Middle frontal gyrus (tissue), 1 donor: ENCODE data around the gene OR10H1.
"Not testable (repeated sequence)": the region's sequence is repeated elsewhere in the genome, so short reads cannot be mapped to it uniquely, and the experiment has no call there.

Source experiments
- DNase-seq: peaks from one replicate; pipeline ENCODE4 v3.0.0-alpha.2; 2015; ENCODE audit warnings: low spot score; ENCODE audit errors: extremely low spot score

OR10H1 gene

DNA sequence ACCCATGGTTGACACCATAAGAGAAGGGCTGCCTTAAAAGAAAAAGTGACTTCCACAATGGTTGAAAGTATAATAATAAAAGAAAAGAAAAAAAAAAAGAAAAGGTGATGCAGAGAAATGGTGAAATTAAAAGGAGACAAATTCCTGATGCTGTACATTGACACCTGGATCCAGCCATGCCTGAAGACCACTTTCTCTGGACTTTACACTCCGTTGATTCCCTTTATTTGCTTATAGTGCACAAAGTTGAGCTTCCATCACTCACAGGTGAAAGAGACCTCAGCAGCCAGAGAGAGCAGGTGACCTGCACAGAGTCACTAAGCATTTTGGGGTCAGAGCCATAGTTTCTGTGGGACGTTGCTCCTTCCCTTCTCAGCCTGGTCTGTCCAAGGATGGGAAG, 40.2 kb downstream of the OR10H1 start:
- no peak for DNase-seq

DNA sequence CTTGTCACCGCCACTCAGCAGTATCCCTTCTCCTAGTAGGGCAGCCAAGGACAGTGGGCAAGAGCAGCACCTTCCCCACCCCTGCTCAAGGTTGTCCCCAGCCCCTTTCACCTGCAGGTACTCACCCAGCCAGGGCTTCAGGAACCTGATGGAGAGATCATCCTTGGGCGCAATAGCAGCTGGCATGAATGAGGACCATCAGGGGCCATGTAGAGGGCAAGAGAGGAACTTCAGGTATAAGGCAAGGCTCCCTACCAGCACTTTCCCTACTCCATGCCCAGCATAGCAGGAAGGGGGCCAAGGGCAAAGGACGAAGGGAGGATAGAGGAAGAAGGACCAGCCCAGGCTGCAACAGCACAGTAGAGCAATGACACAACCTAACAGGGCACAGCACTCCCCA, 41.3 kb downstream of the OR10H1 start:
- not testable (repeated sequence) for DNase-seq

DNA sequence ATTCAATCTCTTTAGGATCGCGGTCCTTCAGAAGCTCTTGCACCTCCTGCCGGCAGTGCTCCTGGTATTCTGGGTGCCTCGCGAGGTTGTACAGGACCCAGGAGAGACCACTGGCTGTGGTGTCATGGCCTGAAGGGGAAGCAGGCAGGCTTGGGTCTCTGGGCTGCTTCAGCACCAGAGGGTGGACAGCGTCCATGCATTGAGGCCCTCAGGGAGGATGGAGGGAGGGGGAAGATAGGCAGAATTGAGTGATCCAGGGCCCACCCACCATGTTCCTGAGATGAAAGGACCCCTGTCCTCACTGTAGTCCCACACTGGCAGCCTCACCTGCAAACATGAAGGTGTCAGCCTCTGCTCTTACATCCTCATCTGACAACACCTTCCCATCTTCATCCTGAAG, 45.9 kb downstream of the OR10H1 start:
- no peak for DNase-seq

DNA sequence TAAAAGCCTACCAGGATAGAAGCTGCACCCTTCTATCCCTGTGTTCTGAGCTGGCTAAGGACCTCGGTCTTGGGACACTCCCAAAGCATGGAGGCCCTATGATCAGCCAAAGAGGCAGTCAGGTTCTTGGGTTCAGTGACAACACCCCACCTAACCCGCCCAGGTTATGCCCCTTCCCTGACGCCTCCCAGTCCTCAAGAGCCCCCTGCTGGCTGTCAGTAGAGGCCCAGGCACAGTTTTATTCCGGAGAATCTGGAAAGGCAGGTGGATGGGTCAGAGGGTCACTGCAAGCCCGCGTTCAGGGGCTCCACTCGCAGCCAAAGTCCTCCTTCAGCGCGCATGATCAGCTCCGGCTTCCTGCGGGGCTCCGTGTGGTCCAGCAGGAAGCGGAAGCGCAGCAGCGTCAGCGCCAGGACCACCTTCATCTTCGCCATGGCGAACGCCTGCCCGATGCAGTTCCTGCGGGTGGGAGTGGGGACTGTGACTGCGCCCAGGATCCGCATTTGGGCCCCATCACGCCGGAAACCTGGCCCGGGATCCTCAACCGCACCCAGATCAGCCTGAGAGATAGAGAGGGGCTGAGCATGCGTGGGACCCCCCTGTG, 55.4 kb downstream of the OR10H1 start:
- no peak for DNase-seq

DNA sequence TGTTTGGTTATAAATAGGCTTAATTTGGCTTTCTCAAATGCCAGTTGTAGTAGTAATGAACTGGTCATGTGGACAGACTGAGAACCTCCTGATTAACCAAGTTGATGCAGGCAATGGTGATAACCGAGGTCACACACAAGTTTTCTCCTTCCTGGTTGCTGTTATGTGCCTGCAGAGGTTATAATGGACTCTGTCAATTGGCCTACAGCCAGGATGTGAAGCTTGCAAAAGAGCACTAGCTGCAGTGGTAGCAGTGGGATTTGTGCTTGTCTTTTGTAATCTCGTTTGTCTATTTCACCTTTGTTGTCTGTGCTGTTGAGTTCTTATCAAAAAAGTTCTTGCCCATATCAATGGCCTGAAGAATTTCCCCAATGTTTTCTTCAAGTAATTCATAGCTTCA, 57.1 kb downstream of the OR10H1 start:
- no peak for DNase-seq
